K562 (cell line): Measurements from ENCODE around the gene FBLN7. TPM values are rescaled to one million over a fixed set of nuclear protein-coding genes. Genes with fewer than 3 reads are reported as not detected.

Source experiments
- ATAC-seq: fragments of 200-7000 bp; cut with Tn5 transposase; 3 replicates; pipeline ENCODE4 v1.9.1; 2020; ENCODE audit warnings: moderate library complexity
- BruUV-seq: library from RNA; stranded (reverse); fragments of 400-500 nt; replicated peaks from 2 replicates; lab custom pipeline; 2021; lab: Mats Ljungman, UMichigan
- CTCF ChIA-PET: fragments of 300-600 bp; formaldehyde crosslinking; extraction: SDS; loops from one replicate; lab custom pipeline; 2021; ENCODE audit warnings: low intra/inter-chr PET ratio; lab: Yijun Ruan, JAX
- POLR2A ChIA-PET: fragments of 300-600, 350-650 bp; sonication (Branson Sonifier 250); formaldehyde crosslinking; extraction: SDS; loops from one replicate; lab custom pipeline; 2021; ENCODE audit warnings: antibody characterized with exemption, inconsistent platforms; lab: Yijun Ruan, JAX
- DNase-seq, 4 experiments: peaks; one replicate each; pipeline versions ENCODE4 v3.0.0 to v3.0.0-alpha.2; 2011 to 2018; ENCODE audit warnings: low spot score in 3 of 4, mixed read lengths in 3 of 4; ENCODE audit errors: extremely low read depth in 1 of 4
- FAIRE-seq: peaks from 2 replicates; lab custom pipeline; 2011; peaks lifted over from hg19 to GRCh38; lab: Jason Lieb, UNC
- H2AFZ ChIP-seq: 2 replicates; pipeline ENCODE4 v1.6.0; 2011; ENCODE audit warnings: low read depth, low read length, control low read depth, inconsistent platforms
- H3K27ac ChIP-seq: fragments of 200-600 bp; 3 replicates; pipeline ENCODE4 v1.8.0; 2011; ENCODE audit warnings: low read depth, mild to moderate bottlenecking, control low read depth, inconsistent platforms, low read length, moderate library complexity, mixed read lengths; ENCODE audit errors: extremely low read depth
- H3K27me3 ChIP-seq, 2 experiments: fragments of 300-600 bp in 1 of 2; 2 replicates in 1 of 2; 3 replicates in 1 of 2; pipeline versions ENCODE4 v1.6.0 to v1.8.0; 2011; ENCODE audit warnings: inconsistent platforms in 2 of 2, low read length in 2 of 2, mild to moderate bottlenecking in 1 of 2, mixed read lengths in 1 of 2, moderate library complexity in 1 of 2; ENCODE audit not compliant: control insufficient read depth in 2 of 2, insufficient read depth in 2 of 2
- H3K36me3 ChIP-seq: fragments of 300-600 bp; 3 replicates; pipeline ENCODE4 v1.8.0; 2011; ENCODE audit warnings: mild to moderate bottlenecking, low read length, inconsistent platforms; ENCODE audit not compliant: control insufficient read depth, insufficient read depth
- H3K4me1 ChIP-seq, 2 experiments: fragments of 200-600 bp in 1 of 2; replicated peaks in 1 of 2; 2 replicates in 1 of 2; 3 replicates in 1 of 2; pipeline versions ENCODE4 v1.5.1 to v1.8.0; 2011; ENCODE audit warnings: inconsistent platforms in 2 of 2, low read length in 2 of 2, mild to moderate bottlenecking in 1 of 2, mixed read lengths in 1 of 2, moderate library complexity in 1 of 2; ENCODE audit not compliant: control insufficient read depth in 2 of 2, insufficient read depth in 2 of 2
- H3K4me2 ChIP-seq: 2 replicates; pipeline ENCODE4 v1.6.1; 2011; ENCODE audit warnings: low read length, control low read depth, inconsistent platforms, mixed read lengths; ENCODE audit not compliant: insufficient read depth
- H3K4me3 ChIP-seq: fragments of 200-600 bp; sonication (generic), shearing (Covaris generic); 2 replicates; pipeline ENCODE4 v1.5.1; 2016; ENCODE audit warnings: control low read depth, inconsistent platforms
- H3K79me2 ChIP-seq: fragments of 200-600 bp; 3 replicates; pipeline ENCODE4 v1.8.0; 2011; ENCODE audit warnings: low read length, inconsistent platforms; ENCODE audit not compliant: control insufficient read depth, insufficient read depth
- H3K9ac ChIP-seq, 2 experiments: 2 replicates each; pipeline versions ENCODE4 v1.6.0 to v1.6.1; 2011; ENCODE audit warnings: low read depth in 2 of 2, low read length in 2 of 2, control low read depth in 1 of 2, inconsistent platforms in 1 of 2, mild to moderate bottlenecking in 1 of 2, mixed read lengths in 1 of 2; ENCODE audit not compliant: insufficient read depth in 1 of 2
- H3K9me1 ChIP-seq: one replicate; pipeline ENCODE4 v1.6.0; 2011; ENCODE audit warnings: inconsistent platforms, mild to moderate bottlenecking, low read length, moderate library complexity; ENCODE audit not compliant: control insufficient read depth, insufficient read depth
- H3K9me3 ChIP-seq: replicated peaks from 2 replicates; pipeline ENCODE4 v1.5.1; 2011; ENCODE audit warnings: low read depth, low read length, inconsistent platforms; ENCODE audit not compliant: control insufficient read depth, insufficient read depth
- H4K20me1 ChIP-seq: replicated peaks from 2 replicates; pipeline ENCODE4 v1.6.1; 2011; ENCODE audit warnings: low read length, inconsistent platforms, mixed read lengths; ENCODE audit not compliant: control insufficient read depth, insufficient read depth
- E2F4 ChIP-seq: sonication (generic); formaldehyde crosslinking; IDR thresholded peaks from 2 replicates; pipeline ENCODE4 v1.8.0; 2022; ENCODE audit warnings: mild to moderate bottlenecking, low read depth, missing genetic modification reagents
- ELK3 ChIP-seq: fragments of 450-650 bp; formaldehyde crosslinking; IDR thresholded peaks from 2 replicates; pipeline ENCODE4 v1.4.0; 2020; ENCODE audit warnings: mild to moderate bottlenecking
- L3MBTL2 ChIP-seq: fragments of 450-650 bp; IDR thresholded peaks from 2 replicates; pipeline ENCODE4 v1.6.1; 2016; ENCODE audit warnings: mild to moderate bottlenecking, moderate library complexity
- MAZ ChIP-seq, 2 experiments: fragments of 450-650 bp in 1 of 2; sonication (generic) in 1 of 2; formaldehyde crosslinking; IDR thresholded peaks in 1 of 2; conservative IDR thresholded peaks in 1 of 2; 2 replicates each; pipeline versions ENCODE4 v1.4.0 to v1.5.0; 2020; ENCODE audit warnings: mild to moderate bottlenecking in 1 of 2, missing genetic modification reagents in 1 of 2
- SMAD2 ChIP-seq: fragments of 150-350 bp; IDR thresholded peaks from 2 replicates; pipeline ENCODE4 v1.6.1; 2014; ENCODE audit warnings: low read depth, mild to moderate bottlenecking, low read length
- SMARCA4 ChIP-seq: fragments of 450-650 bp; IDR thresholded peaks from 2 replicates; pipeline ENCODE4 v1.6.1; 2016
- ZNF146 ChIP-seq: IDR thresholded peaks from one replicate; pipeline ENCODE4 v1.6.1; 2018; ENCODE audit warnings: missing compliant biosample characterization; ENCODE audit not compliant: unreplicated experiment
- ZNF174 ChIP-seq: fragments of 250-450 bp; sonication (Bioruptor Pico); IDR thresholded peaks from 2 replicates; pipeline ENCODE4 v1.4.0; 2020; ENCODE audit warnings: mild to moderate bottlenecking
- ZNF75A ChIP-seq: fragments of 450-650 bp; formaldehyde crosslinking; IDR thresholded peaks from 2 replicates; pipeline ENCODE4 v1.4.0; 2020; ENCODE audit warnings: mild to moderate bottlenecking
- in situ Hi-C: fragments of 300-500 bp; cut with MboI; formaldehyde crosslinking; loops from 4 replicates; pipeline ENCODE4 v1.15.0; 2018; ENCODE audit warnings: inconsistent platforms, mixed read lengths
- intact Hi-C: fragments of 100-400 bp; cut with micrococcal nuclease; formaldehyde crosslinking; loops from 2 replicates; pipeline ENCODE4 v1.14.2; 2022
- polyA plus RNA-seq, 8 experiments: library from polyadenylated mRNA; depleted of rRNA in 4 of 8; stranded (reverse) in 5 of 8; unstranded in 3 of 8; fragments of >200 nt; fragmentation: Nextera tagmentation in 2 of 8; fragmentation: Illumina TruSeq in 1 of 8; extraction: Ambion mirVana in 2 of 8; extraction: Trizol in 1 of 8; gene quantifications; 2 replicates each; pipeline versions ENCODE4 v1.2.1 to v1.2.3, GENCODE V29; 2011 to 2014; ENCODE audit warnings: inconsistent platforms in 1 of 8, missing spikeins in 1 of 8
- total RNA-seq, 7 experiments: library from RNA; depleted of rRNA in 6 of 7; stranded (reverse); fragments of >200 nt in 6 of 7; fragmentation: Illumina TruSeq in 2 of 7; extraction: Trizol in 2 of 7; gene quantifications; 2 replicates each; pipeline versions ENCODE4 v1.2.1 to v1.2.3, GENCODE V29; 2011 to 2021; ENCODE audit warnings: low replicate concordance in 1 of 7
- TF ChIP-seq, protein P1 (sequence below), 2 experiments: fragments of 150-350 bp in 1 of 2; IDR thresholded peaks; 2 replicates each; pipeline ENCODE4 v1.6.1; 2012 to 2016; ENCODE audit warnings: low read depth in 2 of 2, low read length in 2 of 2, mild to moderate bottlenecking in 1 of 2, moderate library complexity in 1 of 2

FBLN7 gene
- total and polyA plus RNA-seq, 9 of the 15 experiments (the other 6 are each of a cell fraction or from before 2014, with no cell fraction given) = 0.13 TPM; not detected in 8

- CTCF ChIA-PET = no interaction called here
- H3K9ac ChIP-seq = no peak overlapping the region
- TF ChIP-seq ZNF75A (CRISPR knock-in tag) (no peak), L3MBTL2 (no peak), ZNF174 (CRISPR knock-in tag) (no peak), SMAD2 (no peak), ZNF146 (CRISPR knock-in tag) (no peak), ELK3 (CRISPR knock-in tag) (no peak), E2F4 (no peak), MAZ (CRISPR knock-in tag; conservative IDR thresholded peaks at IDR 0.05 in 1 of 2, IDR thresholded peaks at IDR 0.05 in 1 of 2) (no peak), SMARCA4 (no peak)
- TF ChIP-seq, protein P1, sequence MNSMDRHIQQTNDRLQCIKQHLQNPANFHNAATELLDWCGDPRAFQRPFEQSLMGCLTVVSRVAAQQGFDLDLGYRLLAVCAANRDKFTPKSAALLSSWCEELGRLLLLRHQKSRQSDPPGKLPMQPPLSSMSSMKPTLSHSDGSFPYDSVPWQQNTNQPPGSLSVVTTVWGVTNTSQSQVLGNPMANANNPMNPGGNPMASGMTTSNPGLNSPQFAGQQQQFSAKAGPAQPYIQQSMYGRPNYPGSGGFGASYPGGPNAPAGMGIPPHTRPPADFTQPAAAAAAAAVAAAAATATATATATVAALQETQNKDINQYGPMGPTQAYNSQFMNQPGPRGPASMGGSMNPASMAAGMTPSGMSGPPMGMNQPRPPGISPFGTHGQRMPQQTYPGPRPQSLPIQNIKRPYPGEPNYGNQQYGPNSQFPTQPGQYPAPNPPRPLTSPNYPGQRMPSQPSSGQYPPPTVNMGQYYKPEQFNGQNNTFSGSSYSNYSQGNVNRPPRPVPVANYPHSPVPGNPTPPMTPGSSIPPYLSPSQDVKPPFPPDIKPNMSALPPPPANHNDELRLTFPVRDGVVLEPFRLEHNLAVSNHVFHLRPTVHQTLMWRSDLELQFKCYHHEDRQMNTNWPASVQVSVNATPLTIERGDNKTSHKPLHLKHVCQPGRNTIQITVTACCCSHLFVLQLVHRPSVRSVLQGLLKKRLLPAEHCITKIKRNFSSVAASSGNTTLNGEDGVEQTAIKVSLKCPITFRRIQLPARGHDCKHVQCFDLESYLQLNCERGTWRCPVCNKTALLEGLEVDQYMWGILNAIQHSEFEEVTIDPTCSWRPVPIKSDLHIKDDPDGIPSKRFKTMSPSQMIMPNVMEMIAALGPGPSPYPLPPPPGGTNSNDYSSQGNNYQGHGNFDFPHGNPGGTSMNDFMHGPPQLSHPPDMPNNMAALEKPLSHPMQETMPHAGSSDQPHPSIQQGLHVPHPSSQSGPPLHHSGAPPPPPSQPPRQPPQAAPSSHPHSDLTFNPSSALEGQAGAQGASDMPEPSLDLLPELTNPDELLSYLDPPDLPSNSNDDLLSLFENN (IDR thresholded peaks at IDR 0.05; ENCODE audit: low read depth in 2 of 2, low read length in 2 of 2) = no peak
- TF ChIP-seq, all 486 proteins: peak for 0
- POLR2A ChIA-PET = interaction anchor here (0.7 kb wide), 1 partner anchor 256 kb away, joined by 3 read pairs; no protein-coding TSS in a partner anchor
- peaks cover 0 to 5% of the 10 kb centered on the region in 2 experiments; a peak in 1 of 5 replicates for H3K27me3 ChIP-seq
- no peaks in the 10 kb centered on the region for H4K20me1 ChIP-seq
- no peaks in the 10 kb centered on the region for H3K36me3 ChIP-seq
- H3K4me1 ChIP-seq = peaks cover 0 to 7% of the 10 kb centered on the region in 2 experiments; a peak in 1 of 5 replicates
- intact Hi-C loops (no loop called here), in situ Hi-C loops (no loop called here)
- peaks cover 2% of the 10 kb centered on the region; the same call in 1 of the 2 replicates for H3K9me3 ChIP-seq
- ATAC-seq = no peak
- no peaks in the 10 kb centered on the region for H3K79me2 ChIP-seq
- no TSS peak for BruUV-seq
- no peak overlapping the region for H3K4me3 ChIP-seq
- no peaks in the 10 kb centered on the region for H3K9me1 ChIP-seq
- no peak overlapping the region for H3K4me2 ChIP-seq
- no peak overlapping the region for H3K27ac ChIP-seq
- FAIRE-seq = no peak
- no peak overlapping the region for H2AFZ ChIP-seq
- DNase-seq = no peak
These were observed 57.8 kb downstream of the FBLN7 start for GRCh38 chr2:112195950-112196349.
